IPS-18a (cell line): Measurements from ENCODE around the gene PDGFB.
A peak's percentile ranks its signal among the peaks of the same experiment; 100 is the strongest.

Source experiments
- H3K27ac ChIP-seq: one replicate; pipeline ENCODE4 v1.5.1; 2013; ENCODE audit warnings: low read length
- H3K27me3 ChIP-seq: one replicate; pipeline ENCODE4 v1.6.1; 2013; ENCODE audit warnings: mild to moderate bottlenecking, low read length; ENCODE audit not compliant: control insufficient read depth, insufficient read depth
- H3K36me3 ChIP-seq: one replicate; pipeline ENCODE4 v1.6.1; 2013; ENCODE audit warnings: low read depth, low read length; ENCODE audit not compliant: control insufficient read depth
- H3K4me1 ChIP-seq: one replicate; pipeline ENCODE4 v1.6.1; 2013; ENCODE audit warnings: low read depth, low read length; ENCODE audit not compliant: control insufficient read depth
- H3K4me3 ChIP-seq: one replicate; pipeline ENCODE4 v1.5.1; 2013; ENCODE audit warnings: low read length
- H3K9ac ChIP-seq: one replicate; pipeline ENCODE4 v1.6.1; 2013; ENCODE audit warnings: mild to moderate bottlenecking, low read length, moderate library complexity
- H3K9me3 ChIP-seq: one replicate; pipeline ENCODE4 v1.6.1; 2013; ENCODE audit warnings: low read depth, low read length; ENCODE audit not compliant: control insufficient read depth

Gene PDGFB

GRCh38 chr22:39250131-39250530 is 5.3 kb upstream of the PDGFB start:
- H3K36me3 ChIP-seq, result no peaks in the 10 kb centered on the region
- H3K27me3 ChIP-seq, result peaks cover 50% of the 10 kb centered on the region
- H3K9ac ChIP-seq, result no peak overlapping the region
- no peak overlapping the region for H3K27ac ChIP-seq
- H3K4me1 ChIP-seq, result peaks cover 13% of the 10 kb centered on the region
- H3K9me3 ChIP-seq, result no peaks in the 10 kb centered on the region
- no peak overlapping the region for H3K4me3 ChIP-seq

DNA sequence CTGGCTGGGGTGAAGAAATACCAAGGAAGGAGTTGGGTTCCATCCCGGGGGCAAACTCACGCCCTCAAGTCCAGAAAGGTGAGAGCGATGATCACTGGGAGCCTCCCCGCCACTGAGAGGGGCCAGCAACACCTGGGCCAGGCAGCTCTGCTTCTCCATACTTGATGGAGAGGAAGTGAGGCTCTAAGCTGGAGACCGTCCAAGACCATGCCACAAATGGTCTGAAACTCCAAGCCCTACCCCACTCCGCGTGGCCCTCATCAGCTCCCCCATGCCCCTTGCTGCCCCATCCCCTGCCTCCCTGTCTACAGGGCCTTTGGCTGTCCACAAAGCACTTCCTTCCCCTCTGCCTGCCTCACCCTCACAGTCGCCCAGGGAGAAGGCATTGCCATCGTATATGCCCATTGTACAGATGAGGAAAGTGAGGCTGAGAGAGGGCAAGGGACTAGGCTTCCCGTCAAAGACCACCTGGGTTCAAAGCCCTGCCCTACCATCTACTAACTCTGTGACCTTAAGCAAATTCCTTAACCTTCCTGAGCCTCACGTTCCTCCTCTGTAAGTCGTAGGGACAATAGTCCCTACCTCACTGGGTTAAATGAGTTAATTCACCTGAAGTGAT is 4.4 kb upstream of the PDGFB start:
- H3K27ac ChIP-seq, result no peak overlapping the region
- H3K9ac ChIP-seq, result no peak overlapping the region
- peaks cover 59% of the 10 kb centered on the region for H3K27me3 ChIP-seq
- H3K4me1 ChIP-seq, result peaks cover 6% of the 10 kb centered on the region
- no peaks in the 10 kb centered on the region for H3K9me3 ChIP-seq
- H3K4me3 ChIP-seq, result no peak overlapping the region
- no peaks in the 10 kb centered on the region for H3K36me3 ChIP-seq

GRCh38 chr22:39248254-39248653 is 3.5 kb upstream of the PDGFB start:
- H3K36me3 ChIP-seq, result no peaks in the 10 kb centered on the region
- peaks cover 4% of the 10 kb centered on the region for H3K4me1 ChIP-seq
- H3K27ac ChIP-seq, result no peak overlapping the region
- no peak overlapping the region for H3K9ac ChIP-seq
- peaks cover 69% of the 10 kb centered on the region for H3K27me3 ChIP-seq
- no peaks in the 10 kb centered on the region for H3K9me3 ChIP-seq
- no peak overlapping the region for H3K4me3 ChIP-seq

GRCh38 chr22:39247361-39247760 is 2.6 kb upstream of the PDGFB start:
- Histone ChIP-seq H3K9me3 (no peaks in the 10 kb centered on the region), H3K27me3 (peaks cover 77% of the 10 kb centered on the region), H3K9ac (no peak overlapping the region), H3K4me3 (no peak overlapping the region), H3K27ac (no peak overlapping the region), H3K4me1 (peaks cover 4% of the 10 kb centered on the region), H3K36me3 (no peaks in the 10 kb centered on the region)

DNA sequence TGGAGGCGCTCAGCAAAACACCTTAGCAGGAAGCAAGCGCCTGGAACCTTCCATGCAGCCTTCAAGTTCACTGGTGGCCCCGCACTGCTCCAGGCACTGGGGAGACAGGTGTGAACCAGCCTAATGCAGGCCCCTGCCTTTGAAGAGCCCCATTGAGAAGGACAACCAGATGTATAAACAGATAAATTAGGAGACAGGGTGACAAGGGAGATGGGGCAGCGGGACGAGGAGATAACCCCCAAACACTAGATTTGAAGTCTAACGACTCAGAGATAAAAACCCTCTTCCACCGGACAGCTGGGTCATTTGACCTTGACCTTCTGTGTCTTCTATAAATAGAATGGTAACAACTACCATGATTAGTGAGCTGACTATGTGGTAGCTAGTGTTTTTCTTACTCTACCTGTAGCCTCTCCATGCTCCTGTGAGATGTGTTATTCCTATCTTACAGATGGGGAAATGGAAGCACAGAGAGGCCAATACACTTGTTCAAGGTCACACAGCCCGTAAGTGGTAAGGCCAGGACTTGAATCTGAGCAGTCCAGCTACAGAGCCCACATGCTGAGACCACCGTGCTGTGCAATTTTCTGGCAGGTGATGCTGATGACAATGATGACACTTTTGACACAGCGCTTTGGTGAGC is 2.0 kb upstream of the PDGFB start:
- no peak overlapping the region for H3K27ac ChIP-seq
- peaks cover 4% of the 10 kb centered on the region for H3K4me1 ChIP-seq
- H3K4me3 ChIP-seq, result no peak overlapping the region
- H3K9ac ChIP-seq, result no peak overlapping the region
- no peaks in the 10 kb centered on the region for H3K9me3 ChIP-seq
- H3K27me3 ChIP-seq, result peaks cover 81% of the 10 kb centered on the region
- H3K36me3 ChIP-seq, result no peaks in the 10 kb centered on the region

DNA sequence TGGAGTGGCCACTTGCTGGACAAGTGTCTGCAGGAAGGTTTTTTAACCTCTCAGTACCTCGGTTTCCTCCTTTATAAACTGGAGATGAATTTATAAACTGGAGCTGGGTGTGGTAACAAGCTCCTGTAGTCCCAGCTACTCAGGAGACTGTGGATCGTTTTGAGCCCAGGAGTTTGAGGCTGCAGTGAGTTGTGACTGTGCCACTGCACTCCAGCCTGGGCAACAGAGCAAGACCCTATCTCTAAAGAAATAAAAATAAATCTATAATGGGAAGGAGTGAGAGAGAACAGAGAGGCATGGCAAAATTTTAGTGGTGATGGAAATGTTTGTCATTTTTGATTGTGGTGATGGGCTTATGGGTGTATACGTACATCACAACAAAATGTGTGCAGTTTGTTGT is 1.4 kb upstream of the PDGFB start:
- Histone ChIP-seq H3K4me3 (no peak overlapping the region), H3K9ac (no peak overlapping the region), H3K9me3 (no peaks in the 10 kb centered on the region), H3K36me3 (no peaks in the 10 kb centered on the region), H3K27ac (no peak overlapping the region), H3K27me3 (peaks cover 81% of the 10 kb centered on the region), H3K4me1 (peaks cover 10% of the 10 kb centered on the region)

- Histone ChIP-seq H3K27ac (no peak overlapping the region), H3K4me3 (no peak overlapping the region), H3K27me3 (peaks cover 85% of the 10 kb centered on the region), H3K9me3 (no peaks in the 10 kb centered on the region), H3K4me1 (peaks cover 8% of the 10 kb centered on the region), H3K9ac (no peak overlapping the region), H3K36me3 (no peaks in the 10 kb centered on the region)
These were observed 603 bp upstream of the PDGFB start for GRCh38 chr22:39245130-39246039.

DNA sequence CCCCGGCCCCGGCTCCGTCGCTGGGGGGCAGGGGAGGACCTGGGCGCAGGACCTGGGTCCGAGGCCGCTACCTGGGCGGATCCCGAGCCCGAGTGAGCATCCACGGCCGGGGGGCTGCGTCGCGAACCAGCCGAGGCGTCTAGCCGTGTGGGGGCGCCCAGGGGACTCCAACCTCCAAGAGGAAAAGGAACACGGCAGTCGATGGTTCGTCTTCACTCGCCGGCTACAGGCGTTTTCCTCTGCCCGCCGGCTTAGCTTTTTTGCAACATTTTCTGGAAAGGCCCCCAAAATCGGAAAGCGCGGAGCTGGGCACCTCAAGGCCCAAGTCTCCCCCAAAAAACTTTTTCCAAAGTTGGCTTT is 666 bp downstream of the PDGFB start:
- Histone ChIP-seq H3K4me1 (peaks cover 8% of the 10 kb centered on the region), H3K9ac (no peak overlapping the region), H3K27me3 (peaks cover 91% of the 10 kb centered on the region), H3K36me3 (no peaks in the 10 kb centered on the region), H3K27ac (no peak overlapping the region), H3K9me3 (no peaks in the 10 kb centered on the region), H3K4me3 (peak overlapping the region; percentile 54)

DNA sequence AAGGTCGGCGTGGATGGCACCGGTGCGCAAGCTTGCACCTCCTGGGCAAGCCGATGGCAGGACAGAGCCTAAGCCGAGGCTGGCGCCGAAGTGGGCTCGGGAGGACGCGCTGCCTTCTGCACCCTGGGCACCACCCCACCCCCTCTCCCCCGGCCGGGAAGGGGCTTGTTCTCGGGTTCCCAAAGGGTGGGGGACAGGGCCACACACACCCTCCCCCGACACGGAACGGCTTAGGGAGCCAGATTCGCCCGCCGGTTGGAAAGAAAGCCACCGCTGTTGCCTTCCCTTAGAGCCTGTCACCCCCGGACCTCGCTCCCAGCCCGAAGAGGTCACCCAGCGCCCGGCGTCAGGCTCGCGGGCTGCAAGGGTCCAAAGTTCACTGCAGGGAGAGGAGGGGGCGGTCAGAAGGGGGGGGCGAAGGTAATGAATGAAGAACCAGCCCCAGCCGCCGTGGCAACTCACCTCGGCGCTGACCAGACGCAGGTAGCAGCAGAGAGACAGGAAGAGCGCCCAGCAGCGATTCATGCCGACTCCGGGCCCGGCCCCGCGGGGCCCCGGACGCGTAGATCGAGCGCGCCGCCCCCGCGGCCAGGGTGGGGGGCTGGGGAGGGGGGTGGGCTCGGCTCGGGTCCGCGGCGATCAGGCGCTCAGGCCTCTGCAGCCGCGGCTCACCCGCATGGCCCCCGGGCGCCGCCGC is 1.2 kb downstream of the PDGFB start:
- no peaks in the 10 kb centered on the region for H3K9me3 ChIP-seq
- peak overlapping the region; percentile 54 for H3K4me3 ChIP-seq
- H3K9ac ChIP-seq, result peak overlapping the region; percentile 17
- peaks cover 87% of the 10 kb centered on the region for H3K27me3 ChIP-seq
- H3K36me3 ChIP-seq, result no peaks in the 10 kb centered on the region
- H3K4me1 ChIP-seq, result peaks cover 8% of the 10 kb centered on the region
- no peak overlapping the region for H3K27ac ChIP-seq

- peaks cover 90% of the 10 kb centered on the region for H3K27me3 ChIP-seq
- peaks cover 8% of the 10 kb centered on the region for H3K4me1 ChIP-seq
- H3K36me3 ChIP-seq, result no peaks in the 10 kb centered on the region
- H3K9ac ChIP-seq, result peak overlapping the region; percentile 17
- peak overlapping the region; percentile 54 for H3K4me3 ChIP-seq
- H3K9me3 ChIP-seq, result no peaks in the 10 kb centered on the region
- H3K27ac ChIP-seq, result no peak overlapping the region
These were observed 2.0 kb downstream of the PDGFB start for GRCh38 chr22:39242595-39243438.
